K562 (cell line): ENCODE results near the gene UBE2D3. TPM values are rescaled to one million over a fixed set of nuclear protein-coding genes. Genes with fewer than 3 reads are reported as not detected.

Experiments
- CXXC5 ChIP-seq: fragments of 250-450 bp; sonication (Bioruptor Pico); IDR thresholded peaks from 2 replicates; pipeline ENCODE4 v1.8.0; 2022; ENCODE audit warnings: inconsistent platforms, mild to moderate bottlenecking, moderate library complexity
- DNMT1 ChIP-seq: fragments of 450-650 bp; IDR thresholded peaks from 2 replicates; pipeline ENCODE4 v1.6.1; 2016; ENCODE audit warnings: antibody characterized with exemption, mild to moderate bottlenecking
- DPF2 ChIP-seq: fragments of 450-650 bp; IDR thresholded peaks from 2 replicates; pipeline ENCODE4 v1.6.1; 2016
- EHMT2 ChIP-seq: fragments of 450-650 bp; IDR thresholded peaks from 2 replicates; pipeline ENCODE4 v1.6.1; 2018; ENCODE audit warnings: antibody characterized with exemption
- EZH2 ChIP-seq: IDR thresholded peaks from 2 replicates; pipeline ENCODE4 v1.6.1; 2012; ENCODE audit warnings: low read depth, mild to moderate bottlenecking, inconsistent platforms, low read length, borderline replicate concordance
- FOXK2 ChIP-seq, 2 experiments: fragments of 450-650 bp; IDR thresholded peaks in 1 of 2; conservative IDR thresholded peaks in 1 of 2; 2 replicates each; pipeline ENCODE4 v1.6.1; 2016; ENCODE audit warnings: low read depth in 2 of 2, mild to moderate bottlenecking in 1 of 2
- MCM5 ChIP-seq: fragments of 450-650 bp; IDR thresholded peaks from 2 replicates; pipeline ENCODE4 v1.6.1; 2016; ENCODE audit warnings: low read depth
- NCOA4 ChIP-seq: fragments of 450-650 bp; IDR thresholded peaks from 2 replicates; pipeline ENCODE4 v1.6.1; 2018; ENCODE audit warnings: mild to moderate bottlenecking; ENCODE audit not compliant: partially characterized antibody
- RFX5 ChIP-seq: IDR thresholded peaks from 2 replicates; pipeline ENCODE4 v1.6.1; 2011; ENCODE audit warnings: low read depth, mild to moderate bottlenecking, improper control_type of control experiment, low read length
- SREBF2 ChIP-seq: sonication (generic); formaldehyde crosslinking; IDR thresholded peaks from 2 replicates; pipeline ENCODE4 v1.4.0; 2020; ENCODE audit warnings: mild to moderate bottlenecking, missing genetic modification reagents
- U2AF2 ChIP-seq: fragments of 200-400 bp; formaldehyde crosslinking; optimal IDR thresholded peaks from 2 replicates; pipeline ENCODE3; 2017; ENCODE audit warnings: low read depth, mild to moderate bottlenecking, low read length
- ZNF586 ChIP-seq: fragments of 450-650 bp; formaldehyde crosslinking; conservative IDR thresholded peaks from 2 replicates; pipeline ENCODE4 v1.4.0; 2020; ENCODE audit warnings: mild to moderate bottlenecking, moderate library complexity
- ZNF717 ChIP-seq: fragments of 250-450 bp; sonication (Bioruptor Pico); IDR thresholded peaks from 2 replicates; pipeline ENCODE4 v1.5.0; 2021
- polyA plus RNA-seq, 8 experiments: library from polyadenylated mRNA; depleted of rRNA in 4 of 8; stranded (reverse) in 5 of 8; unstranded in 3 of 8; fragments of >200 nt; fragmentation: Nextera tagmentation in 2 of 8; fragmentation: Illumina TruSeq in 1 of 8; extraction: Ambion mirVana in 2 of 8; extraction: Trizol in 1 of 8; gene quantifications; 2 replicates each; pipeline versions ENCODE4 v1.2.1 to v1.2.3, GENCODE V29; 2011 to 2014; ENCODE audit warnings: inconsistent platforms in 1 of 8, missing spikeins in 1 of 8
- total RNA-seq, 7 experiments: library from RNA; depleted of rRNA in 6 of 7; stranded (reverse); fragments of >200 nt in 6 of 7; fragmentation: Illumina TruSeq in 2 of 7; extraction: Trizol in 2 of 7; gene quantifications; 2 replicates each; pipeline versions ENCODE4 v1.2.1 to v1.2.3, GENCODE V29; 2011 to 2021; ENCODE audit warnings: low replicate concordance in 1 of 7
- TF ChIP-seq, protein P1 (sequence below): fragments of 450-650 bp; IDR thresholded peaks from 2 replicates; pipeline ENCODE4 v1.6.1; 2014; ENCODE audit warnings: low read depth, mild to moderate bottlenecking, moderate library complexity, borderline replicate concordance
- TF ChIP-seq, protein P2 (sequence below): fragments of 250-450 bp; sonication (Bioruptor Pico); IDR thresholded peaks from 2 replicates; pipeline ENCODE4 v1.9.0; 2021; ENCODE audit warnings: mild to moderate bottlenecking, inconsistent platforms
- TF ChIP-seq, protein P3 (sequence below): fragments of 200-400 bp; formaldehyde crosslinking; IDR thresholded peaks from 2 replicates; pipeline ENCODE4 v1.6.1; 2017; ENCODE audit warnings: mild to moderate bottlenecking, low read depth, low read length, moderate library complexity
- TF ChIP-seq, protein P4 (sequence below): fragments of 450-650 bp; IDR thresholded peaks from 2 replicates; pipeline ENCODE4 v1.6.1; 2016; ENCODE audit warnings: borderline replicate concordance
- TF ChIP-seq, protein P5 (sequence below): sonication (generic); formaldehyde crosslinking; IDR thresholded peaks from 2 replicates; pipeline ENCODE4 v1.8.0; 2022; ENCODE audit warnings: mild to moderate bottlenecking, missing genetic modification reagents

UBE2D3 gene
- total and polyA plus RNA-seq, 9 of the 15 experiments (the other 6 are each of a cell fraction or from before 2014, with no cell fraction given) = 191 to 618 (median 292) TPM

DNA sequence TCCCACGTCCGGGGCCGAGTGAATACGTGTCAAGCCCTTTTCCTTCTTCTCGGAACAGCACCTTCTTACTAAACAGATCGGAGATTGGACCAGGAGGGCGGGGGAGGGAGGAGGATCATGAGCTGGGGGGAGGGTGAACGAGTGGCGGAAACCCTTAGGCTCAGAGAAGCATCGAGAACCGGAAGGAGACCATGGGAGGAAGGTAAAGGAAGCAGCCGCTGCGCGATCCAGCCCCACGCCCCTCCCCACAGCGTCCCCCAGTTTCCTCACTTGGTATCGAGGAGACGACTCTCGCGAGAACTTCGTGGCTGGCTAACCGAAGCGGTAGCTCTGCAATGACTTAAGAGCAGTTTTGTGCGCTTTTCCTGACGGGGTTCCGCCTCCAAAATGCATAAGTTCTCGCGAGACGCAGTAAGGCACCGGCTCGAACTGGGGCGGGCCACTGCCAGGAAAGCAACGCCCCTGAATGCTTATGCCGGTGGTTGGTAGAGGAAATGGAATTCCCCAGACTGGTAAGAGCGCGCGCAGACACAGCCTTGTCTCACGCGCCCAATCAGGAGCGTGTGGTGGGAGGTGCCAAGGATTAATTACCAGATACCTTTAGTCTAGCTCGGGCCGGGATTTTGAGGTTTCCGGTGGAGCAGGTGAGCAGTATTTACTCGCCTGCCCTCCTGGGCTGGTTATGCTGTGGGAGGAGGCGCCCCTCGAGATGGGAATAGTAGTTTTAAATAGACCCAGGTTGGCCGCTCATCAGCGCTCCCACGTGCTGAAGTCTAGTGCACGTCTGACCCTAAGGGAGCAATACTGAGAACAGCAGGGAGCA, 534 bp upstream of the UBE2D3 start (continued):
- TF ChIP-seq SREBF2 (CRISPR knock-in tag) (no peak), MCM5 (no peak), RFX5 (no peak), NCOA4 (no peak), ZNF717 (no peak), U2AF2 (no peak), ZNF586 (CRISPR knock-in tag) (no peak), DPF2 (peak; percentile 54; the same call in 1 of the 2 replicates), DNMT1 (no peak), CXXC5 (CRISPR knock-in tag) (peak; percentile 20), EHMT2 (peak; percentile 24; the same call in 1 of the 2 replicates), EZH2 (no peak), FOXK2 (conservative IDR thresholded peaks at IDR 0.05 in 1 of 2, IDR thresholded peaks at IDR 0.05 in 1 of 2; ENCODE audit: low read depth in 2 of 2) (peak; percentile 49 to 69; a peak in 2 of 4 replicates)
- TF ChIP-seq, protein P1, sequence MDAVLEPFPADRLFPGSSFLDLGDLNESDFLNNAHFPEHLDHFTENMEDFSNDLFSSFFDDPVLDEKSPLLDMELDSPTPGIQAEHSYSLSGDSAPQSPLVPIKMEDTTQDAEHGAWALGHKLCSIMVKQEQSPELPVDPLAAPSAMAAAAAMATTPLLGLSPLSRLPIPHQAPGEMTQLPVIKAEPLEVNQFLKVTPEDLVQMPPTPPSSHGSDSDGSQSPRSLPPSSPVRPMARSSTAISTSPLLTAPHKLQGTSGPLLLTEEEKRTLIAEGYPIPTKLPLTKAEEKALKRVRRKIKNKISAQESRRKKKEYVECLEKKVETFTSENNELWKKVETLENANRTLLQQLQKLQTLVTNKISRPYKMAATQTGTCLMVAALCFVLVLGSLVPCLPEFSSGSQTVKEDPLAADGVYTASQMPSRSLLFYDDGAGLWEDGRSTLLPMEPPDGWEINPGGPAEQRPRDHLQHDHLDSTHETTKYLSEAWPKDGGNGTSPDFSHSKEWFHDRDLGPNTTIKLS = peak; percentile 92
- TF ChIP-seq, protein P2, sequence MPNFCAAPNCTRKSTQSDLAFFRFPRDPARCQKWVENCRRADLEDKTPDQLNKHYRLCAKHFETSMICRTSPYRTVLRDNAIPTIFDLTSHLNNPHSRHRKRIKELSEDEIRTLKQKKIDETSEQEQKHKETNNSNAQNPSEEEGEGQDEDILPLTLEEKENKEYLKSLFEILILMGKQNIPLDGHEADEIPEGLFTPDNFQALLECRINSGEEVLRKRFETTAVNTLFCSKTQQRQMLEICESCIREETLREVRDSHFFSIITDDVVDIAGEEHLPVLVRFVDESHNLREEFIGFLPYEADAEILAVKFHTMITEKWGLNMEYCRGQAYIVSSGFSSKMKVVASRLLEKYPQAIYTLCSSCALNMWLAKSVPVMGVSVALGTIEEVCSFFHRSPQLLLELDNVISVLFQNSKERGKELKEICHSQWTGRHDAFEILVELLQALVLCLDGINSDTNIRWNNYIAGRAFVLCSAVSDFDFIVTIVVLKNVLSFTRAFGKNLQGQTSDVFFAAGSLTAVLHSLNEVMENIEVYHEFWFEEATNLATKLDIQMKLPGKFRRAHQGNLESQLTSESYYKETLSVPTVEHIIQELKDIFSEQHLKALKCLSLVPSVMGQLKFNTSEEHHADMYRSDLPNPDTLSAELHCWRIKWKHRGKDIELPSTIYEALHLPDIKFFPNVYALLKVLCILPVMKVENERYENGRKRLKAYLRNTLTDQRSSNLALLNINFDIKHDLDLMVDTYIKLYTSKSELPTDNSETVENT (CRISPR knock-in tag) = no peak
- TF ChIP-seq, protein P3, sequence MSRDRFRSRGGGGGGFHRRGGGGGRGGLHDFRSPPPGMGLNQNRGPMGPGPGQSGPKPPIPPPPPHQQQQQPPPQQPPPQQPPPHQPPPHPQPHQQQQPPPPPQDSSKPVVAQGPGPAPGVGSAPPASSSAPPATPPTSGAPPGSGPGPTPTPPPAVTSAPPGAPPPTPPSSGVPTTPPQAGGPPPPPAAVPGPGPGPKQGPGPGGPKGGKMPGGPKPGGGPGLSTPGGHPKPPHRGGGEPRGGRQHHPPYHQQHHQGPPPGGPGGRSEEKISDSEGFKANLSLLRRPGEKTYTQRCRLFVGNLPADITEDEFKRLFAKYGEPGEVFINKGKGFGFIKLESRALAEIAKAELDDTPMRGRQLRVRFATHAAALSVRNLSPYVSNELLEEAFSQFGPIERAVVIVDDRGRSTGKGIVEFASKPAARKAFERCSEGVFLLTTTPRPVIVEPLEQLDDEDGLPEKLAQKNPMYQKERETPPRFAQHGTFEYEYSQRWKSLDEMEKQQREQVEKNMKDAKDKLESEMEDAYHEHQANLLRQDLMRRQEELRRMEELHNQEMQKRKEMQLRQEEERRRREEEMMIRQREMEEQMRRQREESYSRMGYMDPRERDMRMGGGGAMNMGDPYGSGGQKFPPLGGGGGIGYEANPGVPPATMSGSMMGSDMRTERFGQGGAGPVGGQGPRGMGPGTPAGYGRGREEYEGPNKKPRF = no peak
- TF ChIP-seq, protein P4, sequence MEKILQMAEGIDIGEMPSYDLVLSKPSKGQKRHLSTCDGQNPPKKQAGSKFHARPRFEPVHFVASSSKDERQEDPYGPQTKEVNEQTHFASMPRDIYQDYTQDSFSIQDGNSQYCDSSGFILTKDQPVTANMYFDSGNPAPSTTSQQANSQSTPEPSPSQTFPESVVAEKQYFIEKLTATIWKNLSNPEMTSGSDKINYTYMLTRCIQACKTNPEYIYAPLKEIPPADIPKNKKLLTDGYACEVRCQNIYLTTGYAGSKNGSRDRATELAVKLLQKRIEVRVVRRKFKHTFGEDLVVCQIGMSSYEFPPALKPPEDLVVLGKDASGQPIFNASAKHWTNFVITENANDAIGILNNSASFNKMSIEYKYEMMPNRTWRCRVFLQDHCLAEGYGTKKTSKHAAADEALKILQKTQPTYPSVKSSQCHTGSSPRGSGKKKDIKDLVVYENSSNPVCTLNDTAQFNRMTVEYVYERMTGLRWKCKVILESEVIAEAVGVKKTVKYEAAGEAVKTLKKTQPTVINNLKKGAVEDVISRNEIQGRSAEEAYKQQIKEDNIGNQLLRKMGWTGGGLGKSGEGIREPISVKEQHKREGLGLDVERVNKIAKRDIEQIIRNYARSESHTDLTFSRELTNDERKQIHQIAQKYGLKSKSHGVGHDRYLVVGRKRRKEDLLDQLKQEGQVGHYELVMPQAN = peak; percentile 86
- TF ChIP-seq, protein P5, sequence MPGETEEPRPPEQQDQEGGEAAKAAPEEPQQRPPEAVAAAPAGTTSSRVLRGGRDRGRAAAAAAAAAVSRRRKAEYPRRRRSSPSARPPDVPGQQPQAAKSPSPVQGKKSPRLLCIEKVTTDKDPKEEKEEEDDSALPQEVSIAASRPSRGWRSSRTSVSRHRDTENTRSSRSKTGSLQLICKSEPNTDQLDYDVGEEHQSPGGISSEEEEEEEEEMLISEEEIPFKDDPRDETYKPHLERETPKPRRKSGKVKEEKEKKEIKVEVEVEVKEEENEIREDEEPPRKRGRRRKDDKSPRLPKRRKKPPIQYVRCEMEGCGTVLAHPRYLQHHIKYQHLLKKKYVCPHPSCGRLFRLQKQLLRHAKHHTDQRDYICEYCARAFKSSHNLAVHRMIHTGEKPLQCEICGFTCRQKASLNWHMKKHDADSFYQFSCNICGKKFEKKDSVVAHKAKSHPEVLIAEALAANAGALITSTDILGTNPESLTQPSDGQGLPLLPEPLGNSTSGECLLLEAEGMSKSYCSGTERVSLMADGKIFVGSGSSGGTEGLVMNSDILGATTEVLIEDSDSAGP (CRISPR knock-in tag) = no peak
